ENCODE results near the gene PSMB3. TPM values are rescaled to one million over a fixed set of nuclear protein-coding genes. Genes with fewer than 3 reads are reported as not detected.
A peak's percentile ranks its signal among the peaks of the same experiment; 100 is the strongest.

The PSMB3 gene

DNA sequence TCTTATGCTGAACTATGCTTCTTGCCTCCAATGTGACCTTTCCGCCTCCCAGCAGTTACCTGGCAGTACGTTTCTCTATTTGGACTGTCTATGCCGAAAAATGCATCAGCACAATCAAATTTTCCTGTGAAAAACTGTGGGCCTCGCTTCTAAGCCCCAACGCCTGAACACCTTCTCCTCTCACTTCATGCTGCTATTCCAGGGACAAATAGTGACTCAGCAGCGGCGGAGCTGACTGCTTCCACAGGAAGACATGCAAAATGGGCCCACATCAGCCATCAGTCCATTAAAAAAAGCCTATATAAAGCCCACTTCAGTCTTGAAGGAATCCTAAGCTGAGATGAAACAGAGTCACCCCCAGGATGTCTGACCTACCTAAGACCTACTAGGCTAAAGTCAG, 57.3 kb downstream of the PSMB3 start:
- H2AFZ ChIP-seq (ENCODE audit: low read depth, low read length) = no peak overlapping the region
- DNase-seq = no peak
- 95% methylated on average over 7 of the region's 7 CpGs for WGBS
- H3K4me1 ChIP-seq (ENCODE audit: control insufficient read depth, insufficient read depth, low read depth, low read length) = peaks cover 10% of the 10 kb centered on the region
- H2BK12ac ChIP-seq (ENCODE audit: low read length in 2 of 2) = no peak overlapping the region
- H3K23ac ChIP-seq (ENCODE audit: low read length in 2 of 2) = no peak overlapping the region
- no peak overlapping the region for H3K18ac ChIP-seq (ENCODE audit: low read depth in 1 of 2, low read length in 2 of 2)
- no peak overlapping the region for H3K4me3 ChIP-seq (ENCODE audit: insufficient read depth in 1 of 2, low read depth in 1 of 2, low read length in 2 of 2)
- no peak overlapping the region for H3K14ac ChIP-seq (ENCODE audit: low read length in 2 of 2)
- H3K79me1 ChIP-seq (replicated peaks; ENCODE audit: low read length, poor library complexity, severe bottlenecking) = peaks cover 21% of the 10 kb centered on the region
- H4K91ac ChIP-seq (ENCODE audit: low read length) = no peak overlapping the region
- H2AK5ac ChIP-seq (ENCODE audit: low read length, severe bottlenecking) = no peak overlapping the region
- no peak overlapping the region for H2BK120ac ChIP-seq (ENCODE audit: low read depth, low read length)
- H4K8ac ChIP-seq (ENCODE audit: low read length) = no peak overlapping the region
- H2BK15ac ChIP-seq (ENCODE audit: low read depth, poor library complexity, severe bottlenecking) = no peak overlapping the region
- H3K4me2 ChIP-seq (ENCODE audit: low read length, poor library complexity, severe bottlenecking) = no peak overlapping the region
- no peaks in the 10 kb centered on the region for H3K9me3 ChIP-seq (ENCODE audit: control insufficient read depth, low read length)
- no peak overlapping the region for H3K27ac ChIP-seq (ENCODE audit: low read length, poor library complexity, severe bottlenecking)
- no peak overlapping the region for H2BK5ac ChIP-seq (ENCODE audit: low read depth, low read length, poor library complexity, severe bottlenecking)
- no peak overlapping the region for H3K9ac ChIP-seq (ENCODE audit: low read length)
- no peaks in the 10 kb centered on the region for H3K27me3 ChIP-seq (ENCODE audit: control insufficient read depth in 1 of 2, insufficient read depth in 1 of 2, low read length in 2 of 2)
- peaks cover 51 to 88% of the 10 kb centered on the region in 2 experiments for H3K36me3 ChIP-seq (ENCODE audit: control insufficient read depth in 1 of 2, insufficient read depth in 2 of 2, low read depth in 1 of 2, low read length in 2 of 2)
- no peak overlapping the region for H3K4ac ChIP-seq (ENCODE audit: low read depth in 1 of 2, low read length in 2 of 2)

Small RNA genes within 50 kb of the gene (small RNA-seq; reads per million reads assigned to genes)
- gene MIR4726 (ENCODE audit: low read depth) = 0.86 reads per million
- 735 reads per million, percentile 97 among the genes with 10 or more reads in this experiment for gene RNA5SP440 (ENCODE audit: low read depth)
- gene RNU6-866P (ENCODE audit: low read depth) = not detected

Data from mesenchymal stem cell (in vitro differentiated cells and primary cell).